ENCODE results near the gene HSPA1L.

Gene HSPA1L

DNA sequence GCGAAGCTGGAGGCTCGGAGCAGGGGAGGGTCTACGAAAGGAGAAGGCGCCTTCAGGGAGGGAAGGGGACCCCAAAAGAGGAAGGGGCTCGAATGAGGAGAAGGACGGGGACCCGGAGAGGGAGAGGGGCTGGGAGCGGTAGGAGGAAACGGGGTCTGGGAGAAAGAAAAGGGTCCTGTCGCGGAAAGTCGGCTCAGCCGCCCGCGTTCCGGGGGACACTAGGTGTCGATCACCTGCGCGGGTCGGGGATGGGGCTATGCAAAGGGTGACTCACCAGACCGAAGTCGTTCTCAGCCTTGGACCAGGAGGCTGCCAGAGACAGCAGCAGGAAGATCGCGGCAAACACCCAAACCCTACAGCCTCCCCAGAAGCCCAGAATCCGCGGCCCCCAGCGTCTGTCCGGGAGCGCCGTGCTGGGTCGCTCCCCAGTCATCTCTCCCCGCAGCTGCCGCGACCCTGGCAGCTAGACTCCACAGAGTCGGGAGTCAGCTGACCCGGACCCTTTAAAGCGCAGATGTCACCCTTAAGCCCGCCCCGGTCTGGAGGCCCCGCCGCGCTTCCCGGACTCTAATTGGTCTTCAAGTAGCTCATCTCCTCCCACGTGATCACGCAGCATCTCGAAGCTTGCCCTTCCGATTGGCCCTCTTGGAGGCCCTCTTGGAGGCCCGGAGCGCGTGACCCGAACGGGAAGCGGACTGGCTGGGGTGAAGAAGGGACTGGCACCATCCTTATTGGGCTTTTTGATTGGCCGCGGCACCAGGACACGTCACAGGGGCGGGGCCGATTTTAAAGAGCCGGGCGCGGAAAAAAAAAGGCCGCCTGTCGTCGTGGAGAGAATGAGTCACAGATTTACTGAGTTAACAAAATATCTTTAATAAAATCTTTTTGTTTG, 47.5 kb upstream of the HSPA1L start, which contains the start of gene NEU1 (continued):
- no peak; the same call in 1 of the 2 replicates for TF ChIP-seq ZNF280D (tag by site-specific recombination; IDR thresholded peaks at IDR 0.05)
- no peak for TF ChIP-seq ZEB2 (tag by site-specific recombination; IDR thresholded peaks at IDR 0.05)
- TF ChIP-seq, protein P1, sequence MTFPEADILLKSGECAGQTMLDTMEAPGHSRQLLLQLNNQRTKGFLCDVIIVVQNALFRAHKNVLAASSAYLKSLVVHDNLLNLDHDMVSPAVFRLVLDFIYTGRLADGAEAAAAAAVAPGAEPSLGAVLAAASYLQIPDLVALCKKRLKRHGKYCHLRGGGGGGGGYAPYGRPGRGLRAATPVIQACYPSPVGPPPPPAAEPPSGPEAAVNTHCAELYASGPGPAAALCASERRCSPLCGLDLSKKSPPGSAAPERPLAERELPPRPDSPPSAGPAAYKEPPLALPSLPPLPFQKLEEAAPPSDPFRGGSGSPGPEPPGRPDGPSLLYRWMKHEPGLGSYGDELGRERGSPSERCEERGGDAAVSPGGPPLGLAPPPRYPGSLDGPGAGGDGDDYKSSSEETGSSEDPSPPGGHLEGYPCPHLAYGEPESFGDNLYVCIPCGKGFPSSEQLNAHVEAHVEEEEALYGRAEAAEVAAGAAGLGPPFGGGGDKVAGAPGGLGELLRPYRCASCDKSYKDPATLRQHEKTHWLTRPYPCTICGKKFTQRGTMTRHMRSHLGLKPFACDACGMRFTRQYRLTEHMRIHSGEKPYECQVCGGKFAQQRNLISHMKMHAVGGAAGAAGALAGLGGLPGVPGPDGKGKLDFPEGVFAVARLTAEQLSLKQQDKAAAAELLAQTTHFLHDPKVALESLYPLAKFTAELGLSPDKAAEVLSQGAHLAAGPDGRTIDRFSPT (tag by site-specific recombination; IDR thresholded peaks at IDR 0.05) = peak; percentile 85; the same call in 1 of the 2 replicates
- no peak for TF ChIP-seq ZNF112 (tag by site-specific recombination; IDR thresholded peaks at IDR 0.05)
- no peak for TF ChIP-seq ZNF521 (tag by site-specific recombination; IDR thresholded peaks at IDR 0.05)
- peak; percentile 58 for TF ChIP-seq GLIS1 (tag by site-specific recombination; IDR thresholded peaks at IDR 0.05)
- TF ChIP-seq ZNF600 (tag by site-specific recombination; IDR thresholded peaks at IDR 0.05) = no peak
- TF ChIP-seq ZNF211 (tag by site-specific recombination; IDR thresholded peaks at IDR 0.05; ENCODE audit: low read depth) = no peak
- TF ChIP-seq ZNF658 (tag by site-specific recombination; IDR thresholded peaks at IDR 0.05) = no peak
- TF ChIP-seq MZF1 (tag by site-specific recombination; IDR thresholded peaks at IDR 0.05; ENCODE audit: borderline replicate concordance) = no peak
- no peak for TF ChIP-seq AEBP2 (tag by site-specific recombination; IDR thresholded peaks at IDR 0.05; ENCODE audit: borderline replicate concordance)
- no peak; the same call in 1 of the 2 replicates for TF ChIP-seq WT1 (tag by site-specific recombination; IDR thresholded peaks at IDR 0.05)
- TF ChIP-seq, protein P2, sequence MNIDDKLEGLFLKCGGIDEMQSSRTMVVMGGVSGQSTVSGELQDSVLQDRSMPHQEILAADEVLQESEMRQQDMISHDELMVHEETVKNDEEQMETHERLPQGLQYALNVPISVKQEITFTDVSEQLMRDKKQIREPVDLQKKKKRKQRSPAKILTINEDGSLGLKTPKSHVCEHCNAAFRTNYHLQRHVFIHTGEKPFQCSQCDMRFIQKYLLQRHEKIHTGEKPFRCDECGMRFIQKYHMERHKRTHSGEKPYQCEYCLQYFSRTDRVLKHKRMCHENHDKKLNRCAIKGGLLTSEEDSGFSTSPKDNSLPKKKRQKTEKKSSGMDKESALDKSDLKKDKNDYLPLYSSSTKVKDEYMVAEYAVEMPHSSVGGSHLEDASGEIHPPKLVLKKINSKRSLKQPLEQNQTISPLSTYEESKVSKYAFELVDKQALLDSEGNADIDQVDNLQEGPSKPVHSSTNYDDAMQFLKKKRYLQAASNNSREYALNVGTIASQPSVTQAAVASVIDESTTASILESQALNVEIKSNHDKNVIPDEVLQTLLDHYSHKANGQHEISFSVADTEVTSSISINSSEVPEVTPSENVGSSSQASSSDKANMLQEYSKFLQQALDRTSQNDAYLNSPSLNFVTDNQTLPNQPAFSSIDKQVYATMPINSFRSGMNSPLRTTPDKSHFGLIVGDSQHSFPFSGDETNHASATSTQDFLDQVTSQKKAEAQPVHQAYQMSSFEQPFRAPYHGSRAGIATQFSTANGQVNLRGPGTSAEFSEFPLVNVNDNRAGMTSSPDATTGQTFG (tag by site-specific recombination; IDR thresholded peaks at IDR 0.05; ENCODE audit: borderline replicate concordance) = no peak
- TF ChIP-seq, protein P3, sequence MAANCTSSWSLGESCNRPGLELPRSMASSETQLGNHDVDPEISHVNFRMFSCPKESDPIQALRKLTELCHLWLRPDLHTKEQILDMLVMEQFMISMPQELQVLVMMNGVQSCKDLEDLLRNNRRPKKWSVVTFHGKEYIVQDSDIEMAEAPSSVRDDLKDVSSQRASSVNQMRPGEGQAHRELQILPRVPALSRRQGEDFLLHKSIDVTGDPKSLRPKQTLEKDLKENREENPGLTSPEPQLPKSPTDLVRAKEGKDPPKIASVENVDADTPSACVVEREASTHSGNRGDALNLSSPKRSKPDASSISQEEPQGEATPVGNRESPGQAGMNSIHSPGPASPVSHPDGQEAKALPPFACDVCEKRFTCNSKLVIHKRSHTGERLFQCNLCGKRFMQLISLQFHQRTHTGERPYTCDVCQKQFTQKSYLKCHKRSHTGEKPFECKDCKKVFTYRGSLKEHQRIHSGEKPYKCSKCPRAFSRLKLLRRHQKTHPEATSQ (tag by site-specific recombination; IDR thresholded peaks at IDR 0.05) = no peak
- TF ChIP-seq ZNF785 (tag by site-specific recombination; IDR thresholded peaks at IDR 0.05) = no peak
- TF ChIP-seq, protein P4, sequence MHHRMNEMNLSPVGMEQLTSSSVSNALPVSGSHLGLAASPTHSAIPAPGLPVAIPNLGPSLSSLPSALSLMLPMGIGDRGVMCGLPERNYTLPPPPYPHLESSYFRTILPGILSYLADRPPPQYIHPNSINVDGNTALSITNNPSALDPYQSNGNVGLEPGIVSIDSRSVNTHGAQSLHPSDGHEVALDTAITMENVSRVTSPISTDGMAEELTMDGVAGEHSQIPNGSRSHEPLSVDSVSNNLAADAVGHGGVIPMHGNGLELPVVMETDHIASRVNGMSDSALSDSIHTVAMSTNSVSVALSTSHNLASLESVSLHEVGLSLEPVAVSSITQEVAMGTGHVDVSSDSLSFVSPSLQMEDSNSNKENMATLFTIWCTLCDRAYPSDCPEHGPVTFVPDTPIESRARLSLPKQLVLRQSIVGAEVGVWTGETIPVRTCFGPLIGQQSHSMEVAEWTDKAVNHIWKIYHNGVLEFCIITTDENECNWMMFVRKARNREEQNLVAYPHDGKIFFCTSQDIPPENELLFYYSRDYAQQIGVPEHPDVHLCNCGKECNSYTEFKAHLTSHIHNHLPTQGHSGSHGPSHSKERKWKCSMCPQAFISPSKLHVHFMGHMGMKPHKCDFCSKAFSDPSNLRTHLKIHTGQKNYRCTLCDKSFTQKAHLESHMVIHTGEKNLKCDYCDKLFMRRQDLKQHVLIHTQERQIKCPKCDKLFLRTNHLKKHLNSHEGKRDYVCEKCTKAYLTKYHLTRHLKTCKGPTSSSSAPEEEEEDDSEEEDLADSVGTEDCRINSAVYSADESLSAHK (tag by site-specific recombination; IDR thresholded peaks at IDR 0.05) = peak; percentile 24; the same call in 1 of the 2 replicates
- TF ChIP-seq, protein P5, sequence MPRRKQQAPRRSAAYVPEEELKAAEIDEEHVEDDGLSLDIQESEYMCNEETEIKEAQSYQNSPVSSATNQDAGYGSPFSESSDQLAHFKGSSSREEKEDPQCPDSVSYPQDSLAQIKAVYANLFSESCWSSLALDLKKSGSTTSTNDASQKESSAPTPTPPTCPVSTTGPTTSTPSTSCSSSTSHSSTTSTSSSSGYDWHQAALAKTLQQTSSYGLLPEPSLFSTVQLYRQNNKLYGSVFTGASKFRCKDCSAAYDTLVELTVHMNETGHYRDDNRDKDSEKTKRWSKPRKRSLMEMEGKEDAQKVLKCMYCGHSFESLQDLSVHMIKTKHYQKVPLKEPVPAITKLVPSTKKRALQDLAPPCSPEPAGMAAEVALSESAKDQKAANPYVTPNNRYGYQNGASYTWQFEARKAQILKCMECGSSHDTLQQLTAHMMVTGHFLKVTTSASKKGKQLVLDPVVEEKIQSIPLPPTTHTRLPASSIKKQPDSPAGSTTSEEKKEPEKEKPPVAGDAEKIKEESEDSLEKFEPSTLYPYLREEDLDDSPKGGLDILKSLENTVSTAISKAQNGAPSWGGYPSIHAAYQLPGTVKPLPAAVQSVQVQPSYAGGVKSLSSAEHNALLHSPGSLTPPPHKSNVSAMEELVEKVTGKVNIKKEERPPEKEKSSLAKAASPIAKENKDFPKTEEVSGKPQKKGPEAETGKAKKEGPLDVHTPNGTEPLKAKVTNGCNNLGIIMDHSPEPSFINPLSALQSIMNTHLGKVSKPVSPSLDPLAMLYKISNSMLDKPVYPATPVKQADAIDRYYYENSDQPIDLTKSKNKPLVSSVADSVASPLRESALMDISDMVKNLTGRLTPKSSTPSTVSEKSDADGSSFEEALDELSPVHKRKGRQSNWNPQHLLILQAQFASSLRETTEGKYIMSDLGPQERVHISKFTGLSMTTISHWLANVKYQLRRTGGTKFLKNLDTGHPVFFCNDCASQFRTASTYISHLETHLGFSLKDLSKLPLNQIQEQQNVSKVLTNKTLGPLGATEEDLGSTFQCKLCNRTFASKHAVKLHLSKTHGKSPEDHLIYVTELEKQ (tag by site-specific recombination; IDR thresholded peaks at IDR 0.05; ENCODE audit: borderline replicate concordance) = no peak
- no peak for TF ChIP-seq HOXA7 (CRISPR knock-in tag; IDR thresholded peaks at IDR 0.05; ENCODE audit: borderline replicate concordance)
- no peak for TF ChIP-seq ZNF214 (tag by site-specific recombination; IDR thresholded peaks at IDR 0.05; ENCODE audit: borderline replicate concordance)
- peak; percentile 99 for TF ChIP-seq SP2 (tag by site-specific recombination; IDR thresholded peaks at IDR 0.05)
- TF ChIP-seq ZBTB17 (tag by site-specific recombination; IDR thresholded peaks at IDR 0.05) = 0 out of 2 replicates have a peak, but pooled peaks have one; percentile 40

All from HEK293 (cell line).